ENCODE measurements around the gene SYNGR2. TPM values are rescaled to one million over a fixed set of nuclear protein-coding genes. Genes with fewer than 3 reads are reported as not detected.

Gene SYNGR2
- total and polyA plus RNA-seq, 9 of the 15 experiments (the other 6 are each of a cell fraction or from before 2014, with no cell fraction given): 1.4 to 173 (median 87.8) TPM

GRCh38 chr17:78137392-78138203 lies 30.8 kb upstream of the SYNGR2 start (continued):
- TF ChIP-seq SIN3A (IDR thresholded peaks at IDR 0.05; ENCODE audit: borderline replicate concordance in 2 of 2, control insufficient read depth in 1 of 2, low read depth in 2 of 2, low read length in 2 of 2) (peak in 1 of 2 experiments; percentile 37; a peak in 1 of 4 replicates), SMAD2 (IDR thresholded peaks at IDR 0.05; ENCODE audit: low read depth, low read length) (no peak), ADNP (tag; IDR thresholded peaks at IDR 0.05) (peak; percentile 100), VEZF1 (CRISPR knock-in tag; IDR thresholded peaks at IDR 0.05) (peak; percentile 46; the same call in 1 of the 2 replicates), NFRKB (IDR thresholded peaks at IDR 0.05; ENCODE audit: low read depth) (0 out of 2 replicates have a peak, but pooled peaks have one; percentile 47), CBX1 (IDR thresholded peaks at IDR 0.05; ENCODE audit: low read depth) (peak; percentile 100), ELF1 (tag; IDR thresholded peaks at IDR 0.05) (peak; percentile 52), MCM7 (IDR thresholded peaks at IDR 0.05) (no peak), SMAD3 (CRISPR knock-in tag; conservative IDR thresholded peaks at IDR 0.05) (no peak), TFAP4 (CRISPR knock-in tag; IDR thresholded peaks at IDR 0.05; ENCODE audit: borderline replicate concordance) (peak; percentile 80), ELK3 (CRISPR knock-in tag; IDR thresholded peaks at IDR 0.05) (no peak), ZNF175 (CRISPR knock-in tag; IDR thresholded peaks at IDR 0.05; ENCODE audit: low read depth) (no peak), ATF2 (CRISPR knock-in tag; IDR thresholded peaks at IDR 0.05) (no peak), RREB1 (CRISPR knock-in tag; IDR thresholded peaks at IDR 0.05) (no peak), HMG20A (CRISPR knock-in tag; conservative IDR thresholded peaks at IDR 0.05) (no peak)

Data from K562 (cell line).